VCaP (cell line): ENCODE data around the gene ABAT.

Experiments
- H3K27ac ChIP-seq: fragments of 450-650 bp; 2 replicates; pipeline ENCODE4 v1.5.1; 2017
- TF ChIP-seq, protein P1 (sequence below): fragments of 450-650 bp; conservative IDR thresholded peaks from 2 replicates; pipeline ENCODE4 v1.5.1; 2017; ENCODE audit warnings: mild to moderate bottlenecking, moderate library complexity

The ABAT gene

DNA sequence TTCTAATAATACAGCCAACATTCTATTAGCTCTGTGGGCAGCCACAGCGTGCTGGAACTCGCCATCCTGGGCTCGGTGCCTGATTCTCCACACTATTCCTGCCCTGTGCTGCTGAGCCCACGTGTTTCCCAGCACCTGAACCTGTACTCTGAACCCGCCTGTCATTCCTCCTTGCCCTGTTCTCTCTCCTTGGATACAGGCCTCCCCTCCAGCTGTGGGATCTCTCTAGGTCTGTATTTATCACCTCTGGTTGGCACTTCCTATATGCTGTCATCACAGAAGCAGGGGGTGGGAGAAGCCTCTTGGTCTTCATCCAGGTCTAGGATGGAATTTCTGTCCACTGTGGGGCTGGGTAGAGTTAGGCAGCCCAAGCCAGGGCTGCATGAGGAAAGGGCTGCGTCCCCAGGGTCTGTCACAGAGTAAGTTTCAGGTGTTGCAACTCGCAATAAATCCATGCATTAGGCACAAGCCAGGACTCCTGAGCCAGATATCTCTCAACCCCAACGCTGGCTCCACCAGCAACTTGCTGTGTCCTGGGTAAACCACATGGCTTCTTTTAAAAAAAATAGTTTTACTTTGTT lies 56.0 kb downstream of the ABAT start:
- TF ChIP-seq, protein P1, sequence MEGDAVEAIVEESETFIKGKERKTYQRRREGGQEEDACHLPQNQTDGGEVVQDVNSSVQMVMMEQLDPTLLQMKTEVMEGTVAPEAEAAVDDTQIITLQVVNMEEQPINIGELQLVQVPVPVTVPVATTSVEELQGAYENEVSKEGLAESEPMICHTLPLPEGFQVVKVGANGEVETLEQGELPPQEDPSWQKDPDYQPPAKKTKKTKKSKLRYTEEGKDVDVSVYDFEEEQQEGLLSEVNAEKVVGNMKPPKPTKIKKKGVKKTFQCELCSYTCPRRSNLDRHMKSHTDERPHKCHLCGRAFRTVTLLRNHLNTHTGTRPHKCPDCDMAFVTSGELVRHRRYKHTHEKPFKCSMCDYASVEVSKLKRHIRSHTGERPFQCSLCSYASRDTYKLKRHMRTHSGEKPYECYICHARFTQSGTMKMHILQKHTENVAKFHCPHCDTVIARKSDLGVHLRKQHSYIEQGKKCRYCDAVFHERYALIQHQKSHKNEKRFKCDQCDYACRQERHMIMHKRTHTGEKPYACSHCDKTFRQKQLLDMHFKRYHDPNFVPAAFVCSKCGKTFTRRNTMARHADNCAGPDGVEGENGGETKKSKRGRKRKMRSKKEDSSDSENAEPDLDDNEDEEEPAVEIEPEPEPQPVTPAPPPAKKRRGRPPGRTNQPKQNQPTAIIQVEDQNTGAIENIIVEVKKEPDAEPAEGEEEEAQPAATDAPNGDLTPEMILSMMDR = no peak
- no peak overlapping the region for H3K27ac ChIP-seq

DNA sequence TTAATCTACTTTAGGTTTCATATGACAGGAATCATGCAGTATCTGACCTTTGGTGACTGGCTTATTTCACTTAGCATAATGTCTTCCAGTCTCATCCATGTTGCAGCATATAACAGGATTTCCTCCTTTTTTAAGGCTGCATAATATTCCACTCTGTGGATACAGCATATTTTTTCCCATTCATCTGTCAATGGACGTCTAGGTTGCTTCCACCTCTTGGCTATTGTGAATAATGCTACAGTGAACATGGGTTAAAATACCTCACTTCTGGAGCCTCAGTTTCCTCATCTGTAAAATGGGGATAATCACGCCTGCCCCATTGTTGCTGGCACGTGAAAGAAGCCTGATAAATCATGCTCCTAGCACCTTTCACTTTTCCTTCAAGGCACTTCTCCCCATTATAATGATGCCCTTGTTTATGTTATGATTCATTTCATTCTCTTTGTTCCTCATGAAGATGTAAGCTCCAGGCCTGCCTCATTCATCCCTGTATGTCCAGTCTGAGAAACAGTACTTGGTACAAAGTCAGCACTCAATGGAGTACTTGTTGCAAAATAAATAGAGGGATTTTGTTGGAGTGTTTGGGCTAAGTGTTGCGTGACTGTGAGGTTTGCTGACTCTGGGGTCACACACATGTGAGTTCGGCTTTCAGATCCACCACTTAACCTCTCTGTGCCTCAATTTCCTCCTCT lies 59.6 kb downstream of the ABAT start:
- TF ChIP-seq, protein P1 = no peak
- no peak overlapping the region for H3K27ac ChIP-seq

DNA sequence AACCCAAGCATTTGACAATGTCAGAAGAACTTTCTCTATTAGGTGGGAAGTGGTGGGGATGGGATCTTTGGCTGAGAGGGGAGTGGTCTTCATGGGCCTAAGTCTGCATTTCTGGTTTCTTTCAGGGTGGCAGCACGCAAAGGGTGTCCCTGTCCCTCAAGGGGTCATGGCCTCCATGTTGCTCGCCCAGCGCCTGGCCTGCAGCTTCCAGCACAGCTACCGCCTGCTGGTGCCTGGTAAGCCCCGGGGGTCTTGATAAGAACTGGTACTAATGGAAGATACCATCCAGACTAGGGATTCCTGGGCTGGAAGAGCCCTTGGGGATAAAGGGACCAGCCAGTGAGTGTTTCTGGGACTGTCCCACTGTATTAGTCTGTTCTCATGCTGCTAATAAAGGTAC lies 61.2 kb downstream of the ABAT start:
- no peak overlapping the region for H3K27ac ChIP-seq
- TF ChIP-seq, protein P1 = no peak

DNA sequence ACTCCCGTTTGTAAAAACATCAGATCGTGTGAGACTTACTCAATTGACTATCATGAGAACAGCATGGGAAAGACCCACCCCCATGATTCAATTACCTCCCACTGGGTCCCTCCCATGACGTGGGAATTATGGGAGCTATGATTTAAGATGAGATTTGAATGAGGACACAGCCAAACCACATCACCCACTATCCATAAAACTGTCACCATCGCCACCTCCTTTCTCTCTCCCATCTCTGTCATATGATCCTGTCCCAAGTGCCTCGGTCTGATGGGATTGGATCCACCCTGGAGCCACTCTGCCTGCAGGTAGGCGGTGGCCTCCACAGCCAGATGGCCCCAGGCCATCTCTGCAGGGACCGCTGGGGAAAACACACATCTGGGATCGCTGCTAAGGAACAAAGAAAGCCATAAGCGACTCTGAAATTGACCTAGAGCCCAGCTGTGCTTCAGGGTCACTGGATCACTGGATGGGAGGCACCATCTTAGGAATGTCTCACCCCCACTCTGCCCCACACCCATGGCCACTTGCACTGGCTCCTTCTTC lies 61.8 kb downstream of the ABAT start:
- TF ChIP-seq, protein P1 = no peak
- no peak overlapping the region for H3K27ac ChIP-seq

DNA sequence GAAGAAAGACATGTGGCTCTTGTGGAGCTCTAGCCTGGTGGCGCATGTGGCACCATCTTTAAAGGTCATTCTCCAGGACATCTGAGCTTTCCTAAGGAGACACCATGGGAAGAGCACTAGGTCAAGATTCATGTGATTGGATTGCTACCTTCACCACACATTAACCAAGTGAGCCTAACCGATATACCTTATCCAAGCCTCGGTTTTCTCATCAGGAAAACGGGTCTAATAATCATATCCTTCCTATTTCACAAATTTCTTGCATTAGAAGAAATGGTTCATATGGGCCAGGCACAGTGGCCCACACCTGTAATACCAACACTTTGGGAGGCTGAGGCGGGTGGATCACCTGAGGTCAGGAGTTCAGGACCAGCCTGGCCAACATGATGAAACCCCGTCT lies 64.7 kb downstream of the ABAT start:
- TF ChIP-seq, protein P1 = no peak
- no peak overlapping the region for H3K27ac ChIP-seq

DNA sequence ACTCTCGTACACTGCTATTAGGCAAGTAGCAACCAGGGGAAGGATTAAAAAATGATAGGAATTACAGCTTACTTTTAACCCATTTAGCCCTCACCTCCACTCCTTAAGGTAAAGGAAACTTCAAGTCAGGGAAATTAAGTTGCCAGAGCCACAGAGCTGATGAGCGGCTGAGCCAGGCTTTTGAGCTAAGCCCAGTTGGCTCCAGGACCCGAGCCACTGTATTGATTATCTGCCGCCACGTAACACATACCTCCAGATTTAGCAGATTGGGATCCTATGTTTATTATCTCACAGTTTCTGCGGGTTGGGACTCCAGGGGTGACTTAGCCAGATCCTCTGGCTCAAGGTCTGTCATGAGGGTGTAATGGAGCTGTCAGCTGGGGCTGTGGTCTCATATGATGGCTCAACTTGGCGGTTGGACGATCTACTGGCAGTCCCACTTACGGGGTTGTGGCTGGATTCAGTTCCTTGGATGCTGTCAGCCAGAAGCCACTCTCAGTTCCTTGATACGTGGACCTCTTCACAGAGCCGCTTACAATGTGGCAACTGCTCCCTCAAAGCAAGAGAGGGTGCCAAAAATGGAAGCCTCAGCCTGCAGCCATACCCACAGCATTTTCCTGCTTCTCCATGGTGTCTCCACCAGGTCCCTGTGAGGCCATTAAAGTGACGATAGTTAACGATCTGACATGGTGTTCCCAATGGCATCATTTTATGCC lies 65.7 kb downstream of the ABAT start:
- TF ChIP-seq, protein P1 = no peak
- peak overlapping the region; percentile 58 for H3K27ac ChIP-seq

DNA sequence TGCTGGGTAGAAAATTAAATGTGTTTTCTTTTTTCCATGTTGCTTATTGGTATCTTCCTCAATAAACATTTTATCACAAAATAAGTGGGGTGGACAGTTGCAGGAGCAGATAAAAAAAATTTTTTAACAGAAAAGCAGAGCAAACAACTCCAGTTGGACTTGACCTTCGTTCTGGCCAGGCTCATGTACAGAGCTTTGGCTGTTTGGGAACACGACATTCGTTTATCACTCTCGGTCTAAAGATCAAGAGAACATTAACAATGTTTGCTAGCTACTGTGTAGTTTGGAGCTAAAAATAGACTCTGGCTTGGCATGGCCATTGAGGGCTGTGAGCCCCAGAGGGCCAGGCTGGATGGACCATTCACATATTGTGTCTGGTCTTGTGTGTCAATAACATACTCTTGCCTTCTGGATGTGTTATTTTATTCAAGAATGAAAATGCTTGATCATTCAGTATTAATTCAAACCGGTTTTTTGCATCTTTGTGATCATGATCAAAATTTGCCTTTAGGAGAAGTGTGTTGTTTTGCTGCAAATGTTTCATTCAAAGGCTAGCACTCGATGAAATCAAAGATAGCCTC lies 66.4 kb downstream of the ABAT start:
- TF ChIP-seq, protein P1 = no peak
- H3K27ac ChIP-seq = peak overlapping the region; percentile 58
